Measurements from ENCODE around the gene GALK1. TPM values are rescaled to one million over a fixed set of nuclear protein-coding genes. Genes with fewer than 3 reads are reported as not detected.
"Not testable (repeated sequence)": the region's sequence is repeated elsewhere in the genome, so short reads cannot be mapped to it uniquely, and the experiment has no call there.

The GALK1 gene
- total and polyA plus RNA-seq, 12 donors = 5.2 to 44.6 (median 15.3) TPM

- Histone ChIP-seq H3K4me3 (peak overlapping the region; percentile 33 to 77 (median 71)), H3K4me1 (peaks cover 5 to 22% (median 18%) of the 10 kb centered on the region in 9 donors), H3K27me3 (no peaks in the 10 kb centered on the region), H3K36me3 (peaks cover 0 to 22% (median 0%) of the 10 kb centered on the region in 9 donors), H3K27ac (peak overlapping the region; percentile 81 to 92 (median 85)), H3K9me3 (no peaks in the 10 kb centered on the region)
- TF ChIP-seq, protein P1, sequence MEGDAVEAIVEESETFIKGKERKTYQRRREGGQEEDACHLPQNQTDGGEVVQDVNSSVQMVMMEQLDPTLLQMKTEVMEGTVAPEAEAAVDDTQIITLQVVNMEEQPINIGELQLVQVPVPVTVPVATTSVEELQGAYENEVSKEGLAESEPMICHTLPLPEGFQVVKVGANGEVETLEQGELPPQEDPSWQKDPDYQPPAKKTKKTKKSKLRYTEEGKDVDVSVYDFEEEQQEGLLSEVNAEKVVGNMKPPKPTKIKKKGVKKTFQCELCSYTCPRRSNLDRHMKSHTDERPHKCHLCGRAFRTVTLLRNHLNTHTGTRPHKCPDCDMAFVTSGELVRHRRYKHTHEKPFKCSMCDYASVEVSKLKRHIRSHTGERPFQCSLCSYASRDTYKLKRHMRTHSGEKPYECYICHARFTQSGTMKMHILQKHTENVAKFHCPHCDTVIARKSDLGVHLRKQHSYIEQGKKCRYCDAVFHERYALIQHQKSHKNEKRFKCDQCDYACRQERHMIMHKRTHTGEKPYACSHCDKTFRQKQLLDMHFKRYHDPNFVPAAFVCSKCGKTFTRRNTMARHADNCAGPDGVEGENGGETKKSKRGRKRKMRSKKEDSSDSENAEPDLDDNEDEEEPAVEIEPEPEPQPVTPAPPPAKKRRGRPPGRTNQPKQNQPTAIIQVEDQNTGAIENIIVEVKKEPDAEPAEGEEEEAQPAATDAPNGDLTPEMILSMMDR (IDR thresholded peaks at IDR 0.05) = no peak
- no peak for DNase-seq
- peak in 5 of 8 donors; percentile 1 to 32 (median 2) for ATAC-seq
- 75 to 78% methylated on average over 16 of the region's 16 CpGs for WGBS, 2 donors
- intact Hi-C loops (cut with DNase I) = loop anchor here in 3 of 10 donors (5.0 to 10.0 kb wide), 3 partner anchors 128 to 241 kb away; partner anchors contain the start of genes CDK3 (in 1 of the 3) and TRIM65 (in 1 of the 3)
These were observed 1.2 kb downstream of the GALK1 start for GRCh38 chr17:75763613-75764416.

DNA sequence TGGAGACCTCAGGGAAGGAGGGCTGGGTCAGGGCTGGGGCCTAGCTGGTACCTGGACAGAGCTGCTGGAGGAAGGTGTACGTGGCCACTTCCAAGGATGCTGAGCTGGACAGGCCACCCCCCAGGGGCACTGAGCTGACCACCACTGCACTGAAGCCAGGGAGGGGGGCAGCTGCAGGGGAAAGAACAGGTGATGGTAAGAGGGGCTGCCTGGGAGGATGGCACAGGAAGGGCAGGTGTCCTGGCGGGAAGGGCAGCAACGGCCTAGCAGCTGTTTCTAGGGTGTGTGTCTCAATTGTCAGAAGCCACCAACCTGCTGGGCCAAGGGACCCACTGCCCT lies 1.8 kb downstream of the GALK1 start:
- intact Hi-C loops (cut with DNase I) = loop anchor here in 3 of 10 donors (5.0 to 10.0 kb wide), 3 partner anchors 129 to 242 kb away; partner anchors contain the start of genes CDK3 (in 1 of the 3) and TRIM65 (in 1 of the 3)
- TF ChIP-seq, protein P1 (IDR thresholded peaks at IDR 0.05) = no peak
- no peak overlapping the region for H3K4me3 ChIP-seq
- DNase-seq = no peak
- H3K27me3 ChIP-seq = no peaks in the 10 kb centered on the region
- no peak for ATAC-seq
- no peak overlapping the region for H3K27ac ChIP-seq
- peaks cover 0 to 28% (median 4%) of the 10 kb centered on the region in 9 donors for H3K36me3 ChIP-seq
- H3K4me1 ChIP-seq = peaks cover 5 to 22% (median 18%) of the 10 kb centered on the region in 9 donors
- H3K9me3 ChIP-seq = no peaks in the 10 kb centered on the region
- WGBS, 2 donors = 96 to 100% methylated on average over 3 of the region's 3 CpGs

- DNase-seq (peak in 1 of 2 donors; percentile 6), ATAC-seq (no peak)
- WGBS, 2 donors = 97 to 98% methylated on average over 27 of the region's 27 CpGs
- Histone ChIP-seq H3K4me1 (peaks cover 5 to 22% (median 18%) of the 10 kb centered on the region in 9 donors), H3K36me3 (peaks cover 0 to 34% (median 5%) of the 10 kb centered on the region in 9 donors), H3K27ac (no peak overlapping the region), H3K27me3 (no peaks in the 10 kb centered on the region), H3K9me3 (no peaks in the 10 kb centered on the region), H3K4me3 (no peak overlapping the region)
- intact Hi-C loops (cut with DNase I) = loop anchor here in 3 of 10 donors (5.0 to 10.0 kb wide), 3 partner anchors 130 to 242 kb away; partner anchors contain the start of genes CDK3 (in 1 of the 3) and TRIM65 (in 1 of the 3)
- TF ChIP-seq, protein P1 (IDR thresholded peaks at IDR 0.05) = no peak
These were observed 2.3 kb downstream of the GALK1 start for GRCh38 chr17:75762513-75763268.

GRCh38 chr17:75759978-75760640 lies 4.9 kb downstream of the GALK1 start:
- Histone ChIP-seq H3K36me3 (peaks cover 0 to 46% (median 5%) of the 10 kb centered on the region in 9 donors), H3K4me1 (peaks cover 5 to 19% (median 16%) of the 10 kb centered on the region in 9 donors)
- not testable (repeated sequence) for H3K27me3 ChIP-seq, DNase-seq, H3K27ac ChIP-seq, H3K9me3 ChIP-seq, ATAC-seq, H3K4me3 ChIP-seq
- 97% methylated on average over 6 of the region's 6 CpGs for WGBS, 2 donors
- intact Hi-C loops (cut with DNase I) = loop anchor here in 4 of 10 donors (5.0 to 10.0 kb wide), 4 partner anchors 132 to 335 kb away; partner anchors contain the start of genes CDK3 (in 1 of the 4) and TRIM65 (in 1 of the 4)
